SH-SY5Y (cell line): ENCODE data around the gene POU6F2.

ENCODE experiments used
- GATA2 ChIP-seq: IDR thresholded peaks from 2 replicates; pipeline ENCODE4 v1.6.1; 2011; ENCODE audit warnings: mild to moderate bottlenecking, low read depth, low read length
- GATA3 ChIP-seq: IDR thresholded peaks from 2 replicates; pipeline ENCODE4 v1.6.1; 2011; ENCODE audit warnings: low read depth, mild to moderate bottlenecking, low read length, moderate library complexity

DNA sequence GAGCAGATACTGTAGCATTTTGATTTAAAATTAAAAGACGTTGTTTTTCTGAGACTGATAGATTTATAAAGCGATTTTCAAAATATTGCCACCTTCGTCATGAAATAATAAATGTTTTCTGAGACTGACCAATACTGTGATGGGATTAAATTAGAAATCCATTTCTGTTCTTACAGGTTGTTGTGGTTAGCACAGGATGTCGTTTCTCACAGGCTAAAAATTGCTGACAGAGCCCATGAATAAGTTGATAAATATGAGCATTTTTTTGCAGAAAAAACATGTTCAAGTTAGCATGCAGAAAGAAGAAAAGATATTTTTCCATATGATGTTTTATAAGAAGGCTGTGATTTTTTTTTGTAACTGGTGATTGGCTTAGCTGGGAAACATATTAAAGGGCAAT is 66.8 kb downstream of the POU6F2 start:
- no peak for TF ChIP-seq GATA3
- no peak for TF ChIP-seq GATA2
